Upper lobe of right lung (tissue), 1 donor: Measurements from ENCODE around the gene SYNPO. TPM values are rescaled to one million over a fixed set of nuclear protein-coding genes. Genes with fewer than 3 reads are reported as not detected.

Experiments
- ATAC-seq: fragments of 200-7000 bp; cut with Tn5 transposase; one replicate; pipeline ENCODE4 v1.9.1; 2020; ENCODE audit warnings: mild to moderate bottlenecking, moderate library complexity
- DNase-seq: peaks from one replicate; pipeline ENCODE4 v3.0.0-alpha.2; 2020
- H3K27ac ChIP-seq: fragments of 200-600 bp; one replicate; pipeline ENCODE4 v1.8.0; 2022
- H3K27me3 ChIP-seq: fragments of 200-600 bp; one replicate; pipeline ENCODE4 v1.8.0; 2022; ENCODE audit warnings: mild to moderate bottlenecking
- H3K36me3 ChIP-seq: fragments of 200-600 bp; one replicate; pipeline ENCODE4 v1.8.0; 2022
- H3K4me1 ChIP-seq: fragments of 200-600 bp; one replicate; pipeline ENCODE4 v1.8.0; 2022
- H3K4me3 ChIP-seq: fragments of 200-600 bp; one replicate; pipeline ENCODE4 v1.8.0; 2022; ENCODE audit warnings: mild to moderate bottlenecking
- H3K9me3 ChIP-seq: fragments of 200-600 bp; one replicate; pipeline ENCODE4 v1.8.0; 2022
- intact Hi-C: fragments of 100-400 bp; cut with DNase I; formaldehyde crosslinking; loops from one replicate; pipeline ENCODE4 v1.11.0; 2022
- total RNA-seq: library from RNA; stranded (reverse); fragmentation: NEBNext Ultra II Directional; extraction: Animal tissue kit (Norgen Biotek cat#: 25700); gene quantifications from one replicate; pipeline ENCODE4 v1.2.1, GENCODE V29; 2021
- TF ChIP-seq, protein P1 (sequence below): fragments of 200-600 bp; IDR thresholded peaks from one replicate; pipeline ENCODE4 v1.8.0; 2022; ENCODE audit warnings: antibody characterized with exemption
- donor health status: DM: no; HTN: yes; CAD: no; lungs with severe emphysema.

Gene SYNPO
- total RNA-seq, 1 donor from 2014 or later: 151 TPM

- peaks cover 94% of the 10 kb centered on the region for H3K4me1 ChIP-seq
- H3K4me3 ChIP-seq: peak overlapping the region; percentile 46
- H3K27ac ChIP-seq: peak overlapping the region; percentile 86
- DNase-seq (no peak), ATAC-seq (peak; percentile 48)
- TF ChIP-seq, protein P1, sequence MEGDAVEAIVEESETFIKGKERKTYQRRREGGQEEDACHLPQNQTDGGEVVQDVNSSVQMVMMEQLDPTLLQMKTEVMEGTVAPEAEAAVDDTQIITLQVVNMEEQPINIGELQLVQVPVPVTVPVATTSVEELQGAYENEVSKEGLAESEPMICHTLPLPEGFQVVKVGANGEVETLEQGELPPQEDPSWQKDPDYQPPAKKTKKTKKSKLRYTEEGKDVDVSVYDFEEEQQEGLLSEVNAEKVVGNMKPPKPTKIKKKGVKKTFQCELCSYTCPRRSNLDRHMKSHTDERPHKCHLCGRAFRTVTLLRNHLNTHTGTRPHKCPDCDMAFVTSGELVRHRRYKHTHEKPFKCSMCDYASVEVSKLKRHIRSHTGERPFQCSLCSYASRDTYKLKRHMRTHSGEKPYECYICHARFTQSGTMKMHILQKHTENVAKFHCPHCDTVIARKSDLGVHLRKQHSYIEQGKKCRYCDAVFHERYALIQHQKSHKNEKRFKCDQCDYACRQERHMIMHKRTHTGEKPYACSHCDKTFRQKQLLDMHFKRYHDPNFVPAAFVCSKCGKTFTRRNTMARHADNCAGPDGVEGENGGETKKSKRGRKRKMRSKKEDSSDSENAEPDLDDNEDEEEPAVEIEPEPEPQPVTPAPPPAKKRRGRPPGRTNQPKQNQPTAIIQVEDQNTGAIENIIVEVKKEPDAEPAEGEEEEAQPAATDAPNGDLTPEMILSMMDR: no peak
- intact Hi-C loops: no loop called here
- H3K27me3 ChIP-seq: no peaks in the 10 kb centered on the region
- no peaks in the 10 kb centered on the region for H3K9me3 ChIP-seq
- H3K36me3 ChIP-seq: no peaks in the 10 kb centered on the region
These were observed 628 bp downstream of the SYNPO start for GRCh38 chr5:150641006-150641570.

DNA sequence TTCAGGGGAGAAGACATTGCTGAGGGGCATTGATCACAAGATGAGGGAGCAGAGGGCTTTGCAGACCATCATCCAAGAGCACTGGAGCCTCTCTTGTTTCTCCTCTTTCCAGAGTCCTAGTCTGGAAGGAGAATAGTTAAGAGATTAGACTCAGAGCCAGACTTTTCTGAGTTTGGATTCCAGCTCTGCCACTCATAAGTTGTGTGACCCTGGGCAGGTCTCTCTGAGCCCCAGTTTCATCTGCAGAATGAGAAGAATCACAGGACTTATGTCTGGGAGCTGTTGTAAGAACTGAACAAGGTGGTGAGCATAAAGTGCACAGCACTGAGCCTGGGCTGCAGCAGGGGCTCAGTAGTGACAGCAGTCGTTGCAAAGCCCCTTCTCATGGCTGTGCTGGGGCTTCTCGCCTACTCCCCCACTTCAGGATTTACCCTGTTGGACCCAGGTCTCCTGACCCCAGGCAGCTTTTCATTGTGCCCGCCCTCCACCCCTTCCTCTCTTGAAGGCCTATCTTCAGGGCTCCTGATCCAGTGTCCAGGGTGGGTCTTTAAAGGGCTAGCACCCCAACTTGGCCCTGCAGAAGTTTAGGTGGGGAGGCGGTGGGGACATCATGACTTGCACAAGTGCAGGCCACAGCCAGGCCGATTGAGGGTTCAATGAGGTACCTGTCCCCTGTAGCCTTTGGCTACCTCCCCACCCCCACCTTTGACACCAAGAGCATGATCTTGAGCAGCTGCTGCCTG, 1.5 kb downstream of the SYNPO start:
- intact Hi-C loops: no loop called here
- TF ChIP-seq, protein P1: no peak
- Histone ChIP-seq H3K9me3 (no peaks in the 10 kb centered on the region), H3K4me3 (peak overlapping the region; percentile 46), H3K27ac (peak overlapping the region; percentile 86), H3K4me1 (peaks cover 86% of the 10 kb centered on the region), H3K36me3 (no peaks in the 10 kb centered on the region), H3K27me3 (no peaks in the 10 kb centered on the region)
- ATAC-seq (no peak), DNase-seq (no peak)

DNA sequence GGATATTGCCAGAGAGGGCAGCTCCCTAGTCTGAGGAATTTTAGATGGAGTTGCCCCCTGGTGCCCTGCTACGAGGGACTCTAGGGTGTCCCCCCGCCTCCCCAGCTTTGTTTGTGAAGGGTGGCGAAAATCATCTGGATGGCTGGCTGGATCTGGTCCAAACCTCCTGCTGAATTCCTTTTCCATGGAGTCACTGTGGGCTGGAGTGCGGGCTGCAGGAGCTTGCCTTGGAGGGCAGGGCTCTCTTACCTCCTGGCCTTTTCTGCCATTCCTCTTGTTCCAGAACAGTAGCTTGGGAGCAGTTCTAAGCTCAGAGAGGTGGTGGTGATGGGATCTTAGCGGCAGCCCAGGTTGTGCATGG, 2.1 kb downstream of the SYNPO start:
- TF ChIP-seq, protein P1: no peak
- ATAC-seq (peak; percentile 60), DNase-seq (peak; percentile 76)
- peaks cover 82% of the 10 kb centered on the region for H3K4me1 ChIP-seq
- H3K27ac ChIP-seq: peak overlapping the region; percentile 86
- H3K36me3 ChIP-seq: no peaks in the 10 kb centered on the region
- H3K4me3 ChIP-seq: peak overlapping the region; percentile 46
- intact Hi-C loops: no loop called here
- H3K9me3 ChIP-seq: no peaks in the 10 kb centered on the region
- no peaks in the 10 kb centered on the region for H3K27me3 ChIP-seq

- intact Hi-C loops: no loop called here
- TF ChIP-seq, protein P1: no peak
- Histone ChIP-seq H3K4me3 (peak overlapping the region; percentile 46), H3K27ac (peak overlapping the region; percentile 86), H3K27me3 (no peaks in the 10 kb centered on the region), H3K4me1 (peaks cover 84% of the 10 kb centered on the region), H3K36me3 (peaks cover 3% of the 10 kb centered on the region), H3K9me3 (no peaks in the 10 kb centered on the region)
- DNase-seq (no peak), ATAC-seq (no peak)
These were observed 2.7 kb downstream of the SYNPO start for GRCh38 chr5:150642991-150643710.

DNA sequence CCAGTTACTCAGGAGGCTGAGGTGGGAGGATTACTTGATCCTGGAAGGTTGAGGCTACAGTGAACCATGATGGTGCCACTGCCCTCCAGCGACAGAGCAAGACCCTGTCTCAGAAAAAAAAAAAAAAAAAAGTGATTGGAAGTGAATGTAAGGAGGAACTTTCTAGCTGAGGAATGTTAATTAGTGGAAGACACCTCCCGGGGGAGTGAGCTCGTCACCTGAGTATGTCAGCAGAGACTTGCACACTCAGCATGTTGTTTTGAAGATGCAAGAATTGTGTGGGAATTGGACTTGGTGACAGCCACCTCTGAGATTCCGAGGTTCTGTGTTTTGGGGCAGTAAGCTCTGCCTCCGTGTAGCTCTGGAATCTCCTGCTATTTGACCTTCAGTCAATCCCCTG, 3.6 kb downstream of the SYNPO start:
- DNase-seq: no peak
- intact Hi-C loops: no loop called here
- H3K27me3 ChIP-seq: no peaks in the 10 kb centered on the region
- H3K9me3 ChIP-seq: no peaks in the 10 kb centered on the region
- H3K36me3 ChIP-seq: peaks cover 12% of the 10 kb centered on the region
- H3K4me3 ChIP-seq: no peak overlapping the region
- peak overlapping the region; percentile 86 for H3K27ac ChIP-seq
- peaks cover 75% of the 10 kb centered on the region for H3K4me1 ChIP-seq
- TF ChIP-seq, protein P1: no peak
- no peak for ATAC-seq
